Natural killer cell (primary cell): ENCODE results near the gene TXLNG. TPM values are rescaled to one million over a fixed set of nuclear protein-coding genes. Genes with fewer than 3 reads are reported as not detected.
A peak's percentile ranks its signal among the peaks of the same experiment; 100 is the strongest.

Experiments
- ATAC-seq, 3 donors: fragments of 150-1000 bp in 2 of 3; fragments of 200-7000 bp in 1 of 3; cut with Tn5 transposase; 1 replicate in 1 of 3; 2 replicates in 2 of 3; pipeline ENCODE4 v1.10.0; 2021; ENCODE audit warnings: mild to moderate bottlenecking in 2 of 3, moderate library complexity in 2 of 3
- DNase-seq, 2 donors: peaks; one replicate each; pipeline versions ENCODE4 v3.0.0 to v3.0.0-alpha.2; 2013 to 2021; ENCODE audit warnings: mixed read lengths in 1 of 2
- H3K27ac ChIP-seq: one replicate; pipeline ENCODE4 v1.5.1; 2013; ENCODE audit warnings: mild to moderate bottlenecking, low read length
- H3K27me3 ChIP-seq: one replicate; pipeline ENCODE4 v1.6.1; 2013; ENCODE audit warnings: low read length; ENCODE audit not compliant: control insufficient read depth, insufficient read depth
- H3K36me3 ChIP-seq: one replicate; pipeline ENCODE4 v1.6.1; 2013; ENCODE audit warnings: low read length; ENCODE audit not compliant: control insufficient read depth, insufficient read depth
- H3K4me1 ChIP-seq: one replicate; pipeline ENCODE4 v1.6.1; 2013; ENCODE audit warnings: low read length; ENCODE audit not compliant: control insufficient read depth, insufficient read depth
- H3K4me3 ChIP-seq: one replicate; pipeline ENCODE4 v1.5.1; 2013; ENCODE audit warnings: low read length
- H3K9me3 ChIP-seq: one replicate; pipeline ENCODE4 v1.6.1; 2013; ENCODE audit warnings: low read length; ENCODE audit not compliant: control insufficient read depth, insufficient read depth
- H3K27ac Mint-ChIP-seq, 2 donors: one replicate each; pipeline ENCODE4 v1.8.0; 2022; ENCODE audit warnings: mild to moderate bottlenecking in 2 of 2, mixed read lengths in 2 of 2, moderate library complexity in 1 of 2
- H3K27me3 Mint-ChIP-seq, 2 donors: one replicate each; pipeline ENCODE4 v1.8.0; 2022; ENCODE audit warnings: low read depth in 2 of 2, mixed read lengths in 2 of 2
- H3K36me3 Mint-ChIP-seq: one replicate; pipeline ENCODE4 v1.8.0; 2022; ENCODE audit warnings: mixed read lengths
- H3K4me1 Mint-ChIP-seq, 2 donors: one replicate each; pipeline ENCODE4 v1.8.0; 2022; ENCODE audit warnings: mixed read lengths in 2 of 2
- H3K4me3 Mint-ChIP-seq: one replicate; pipeline ENCODE4 v1.8.0; 2022; ENCODE audit warnings: mild to moderate bottlenecking, moderate library complexity, mixed read lengths
- H3K9me3 Mint-ChIP-seq, 2 donors: one replicate each; pipeline ENCODE4 v1.8.0; 2022; ENCODE audit warnings: mixed read lengths in 2 of 2
- WGBS: methylation state at CpG from one replicate; pipeline ENCODE4 v1.1.7; 2013; ENCODE audit warnings: missing lambda C conversion rate; ENCODE audit not compliant: insufficient coverage; 5-methylcytosine and 5-hydroxymethylcytosine counted together
- intact Hi-C: fragments of 100-400 bp; cut with micrococcal nuclease; formaldehyde crosslinking; loops from one replicate; pipeline ENCODE4 v1.14.2; 2022
- total RNA-seq, 4 donors: library from RNA; stranded (reverse); fragments of 120-200 nt in 1 of 4; gene quantifications; one replicate each; pipeline versions ENCODE4 v1.2.3 to v1.2.4, GENCODE V29; 2013 to 2022
- TF ChIP-seq, protein P1 (sequence below): fragments of 200-600 bp; IDR thresholded peaks from one replicate; pipeline ENCODE4 v1.8.0; 2022; ENCODE audit warnings: antibody characterized with exemption

The TXLNG gene
- total RNA-seq, 3 donors from 2014 or later (not counting 1 experiment from before 2014, with no cell fraction given): 8.1 to 16.9 (median 9.9) TPM

DNA sequence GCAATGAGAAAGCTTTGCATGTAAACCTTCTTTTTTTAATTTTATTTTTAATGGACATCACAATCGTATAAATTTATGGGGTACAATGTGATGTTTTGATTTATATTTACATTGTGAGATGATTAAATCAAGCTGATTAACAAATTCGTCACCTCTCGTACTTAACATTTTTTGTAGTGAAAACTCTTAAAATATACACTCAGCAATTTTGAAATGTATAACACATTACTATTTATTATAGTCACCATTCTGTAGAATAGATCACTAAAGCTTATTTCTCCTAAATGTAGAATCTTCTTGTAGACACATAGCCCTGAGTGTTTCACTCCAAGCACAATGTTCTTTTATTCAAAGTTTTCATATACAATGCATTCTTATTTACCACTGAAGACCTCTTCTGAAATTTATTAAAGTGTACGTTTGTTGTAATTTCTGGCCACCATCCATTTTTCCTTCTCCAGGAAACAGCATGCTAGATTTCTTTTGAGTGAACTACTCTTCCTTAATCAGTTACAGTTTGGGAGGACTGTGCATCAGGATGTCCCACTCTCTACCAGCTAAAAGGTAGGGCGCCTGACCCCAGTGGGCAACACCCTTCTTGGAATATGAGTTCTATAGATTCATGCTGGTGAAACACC lies 88.3 kb downstream of the TXLNG start:
- no peaks in the 10 kb centered on the region for H3K36me3 ChIP-seq
- peaks cover 12% of the 10 kb centered on the region for H3K4me1 ChIP-seq
- ATAC-seq (no peak), DNase-seq (no peak)
- Mint-ChIP-seq H3K9me3 (no peaks in the 10 kb centered on the region), H3K36me3 (no peaks in the 10 kb centered on the region), H3K27me3 (peaks cover 0 to 57% of the 10 kb centered on the region in 2 donors), H3K4me1 (peaks cover 4 to 10% of the 10 kb centered on the region in 2 donors), H3K4me3 (no peak overlapping the region), H3K27ac (no peak overlapping the region)
- H3K27me3 ChIP-seq: no peaks in the 10 kb centered on the region
- intact Hi-C loops: no loop called here
- no peak overlapping the region for H3K4me3 ChIP-seq
- no peak overlapping the region for H3K27ac ChIP-seq
- no peaks in the 10 kb centered on the region for H3K9me3 ChIP-seq
- no CpG with 5 or more reads among the region's 5 CpGs for WGBS
- TF ChIP-seq, protein P1, sequence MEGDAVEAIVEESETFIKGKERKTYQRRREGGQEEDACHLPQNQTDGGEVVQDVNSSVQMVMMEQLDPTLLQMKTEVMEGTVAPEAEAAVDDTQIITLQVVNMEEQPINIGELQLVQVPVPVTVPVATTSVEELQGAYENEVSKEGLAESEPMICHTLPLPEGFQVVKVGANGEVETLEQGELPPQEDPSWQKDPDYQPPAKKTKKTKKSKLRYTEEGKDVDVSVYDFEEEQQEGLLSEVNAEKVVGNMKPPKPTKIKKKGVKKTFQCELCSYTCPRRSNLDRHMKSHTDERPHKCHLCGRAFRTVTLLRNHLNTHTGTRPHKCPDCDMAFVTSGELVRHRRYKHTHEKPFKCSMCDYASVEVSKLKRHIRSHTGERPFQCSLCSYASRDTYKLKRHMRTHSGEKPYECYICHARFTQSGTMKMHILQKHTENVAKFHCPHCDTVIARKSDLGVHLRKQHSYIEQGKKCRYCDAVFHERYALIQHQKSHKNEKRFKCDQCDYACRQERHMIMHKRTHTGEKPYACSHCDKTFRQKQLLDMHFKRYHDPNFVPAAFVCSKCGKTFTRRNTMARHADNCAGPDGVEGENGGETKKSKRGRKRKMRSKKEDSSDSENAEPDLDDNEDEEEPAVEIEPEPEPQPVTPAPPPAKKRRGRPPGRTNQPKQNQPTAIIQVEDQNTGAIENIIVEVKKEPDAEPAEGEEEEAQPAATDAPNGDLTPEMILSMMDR: no peak

- H3K27me3 ChIP-seq: no peaks in the 10 kb centered on the region
- H3K4me1 ChIP-seq: peaks cover 1% of the 10 kb centered on the region
- H3K4me1 Mint-ChIP-seq: peaks cover 0 to 1% of the 10 kb centered on the region in 2 donors
- no peaks in the 10 kb centered on the region for H3K36me3 ChIP-seq
- no peak overlapping the region for H3K27ac Mint-ChIP-seq
- ATAC-seq: no peak
- no peak for DNase-seq
- TF ChIP-seq, protein P1: no peak
- H3K4me3 Mint-ChIP-seq: no peak overlapping the region
- H3K9me3 Mint-ChIP-seq: no peaks in the 10 kb centered on the region
- H3K9me3 ChIP-seq: no peaks in the 10 kb centered on the region
- no peaks in the 10 kb centered on the region for H3K36me3 Mint-ChIP-seq
- WGBS: no CpG with 5 or more reads among the region's 1 CpG
- peaks cover 0 to 57% of the 10 kb centered on the region in 2 donors for H3K27me3 Mint-ChIP-seq
- no peak overlapping the region for H3K4me3 ChIP-seq
- H3K27ac ChIP-seq: no peak overlapping the region
- intact Hi-C loops: no loop called here
These were observed 90.4 kb downstream of the TXLNG start for GRCh38 chrX:16876696-16877095.

GRCh38 chrX:16882169-16882568 lies 95.9 kb downstream of the TXLNG start:
- Histone ChIP-seq H3K27me3 (no peaks in the 10 kb centered on the region), H3K27ac (no peak overlapping the region), H3K4me1 (peaks cover 5% of the 10 kb centered on the region), H3K9me3 (no peaks in the 10 kb centered on the region), H3K4me3 (peak overlapping the region; percentile 58), H3K36me3 (no peaks in the 10 kb centered on the region)
- H3K27me3 Mint-ChIP-seq: peaks cover 0 to 28% of the 10 kb centered on the region in 2 donors
- intact Hi-C loops: loop anchor here (5.0 kb wide), 1 partner anchor 165 kb away; no protein-coding TSS in a partner anchor
- H3K36me3 Mint-ChIP-seq: no peaks in the 10 kb centered on the region
- TF ChIP-seq, protein P1: no peak
- H3K4me3 Mint-ChIP-seq: peak overlapping the region; percentile 85
- peaks cover 7 to 16% of the 10 kb centered on the region in 2 donors for H3K4me1 Mint-ChIP-seq
- H3K9me3 Mint-ChIP-seq: no peaks in the 10 kb centered on the region
- peak; percentile 16 to 27 for DNase-seq
- WGBS: 5% methylated on average over 7 of the region's 7 CpGs
- H3K27ac Mint-ChIP-seq: peak overlapping the region; percentile 75 to 79
- peak; percentile 50 to 60 (median 57) for ATAC-seq
